NCI-H526 (cell line): ENCODE data around the gene IL34.
"Not testable (repeated sequence)": the region's sequence is repeated elsewhere in the genome, so short reads cannot be mapped to it uniquely, and the experiment has no call there.

Experiments
- DNase-seq, 2 experiments: peaks; one replicate each; lab custom pipeline; 2025; lab: John Stamatoyannopoulos, UW

IL34 gene

GRCh38 chr16:70658921-70659320, 12.6 kb downstream of the IL34 start:
- DNase-seq, result no peak

DNA sequence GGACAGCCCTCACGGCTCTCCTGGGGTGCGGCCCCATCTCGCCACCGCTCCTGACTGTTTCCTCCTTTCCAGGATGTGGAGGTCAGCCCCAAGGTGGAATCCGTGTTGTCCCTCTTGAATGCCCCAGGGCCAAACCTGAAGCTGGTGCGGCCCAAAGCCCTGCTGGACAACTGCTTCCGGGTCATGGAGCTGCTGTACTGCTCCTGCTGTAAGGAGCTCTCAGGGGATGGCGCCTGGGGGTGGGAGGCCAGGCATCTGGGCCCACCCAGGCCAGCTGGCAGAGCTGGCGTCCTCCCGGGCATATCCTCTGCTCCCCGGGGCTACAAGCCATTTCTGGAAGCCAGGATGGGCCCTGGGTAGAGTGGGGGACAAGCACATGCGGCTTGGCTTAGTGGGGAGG, 13.2 kb downstream of the IL34 start:
- DNase-seq, result no peak

- DNase-seq, result no peak
These were observed 13.8 kb downstream of the IL34 start for GRCh38 chr16:70659953-70660671.

GRCh38 chr16:70660672-70661350, 14.5 kb downstream of the IL34 start:
- DNase-seq, result no peak

DNA sequence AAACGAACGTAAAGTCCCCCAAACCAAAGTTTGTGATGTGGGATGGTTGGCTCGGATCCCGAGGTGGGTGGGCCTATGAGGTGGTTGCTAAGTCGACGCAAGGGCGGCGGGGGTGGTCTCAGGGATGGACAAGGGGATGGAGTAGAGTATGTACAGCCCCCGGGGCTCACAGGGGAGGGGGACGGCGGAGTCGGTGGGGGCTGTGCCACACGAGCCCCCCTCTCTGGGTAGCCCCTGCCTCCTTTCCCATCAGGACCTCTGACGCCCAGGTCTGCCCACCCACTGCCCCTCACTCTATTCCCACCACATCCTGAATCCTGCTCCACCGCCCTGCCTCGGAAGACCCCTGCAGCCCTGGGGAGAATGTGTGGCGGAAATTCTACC, 15.2 kb downstream of the IL34 start:
- no peak for DNase-seq

GRCh38 chr16:70661918-70662641, 15.7 kb downstream of the IL34 start:
- DNase-seq, result no peak

DNA sequence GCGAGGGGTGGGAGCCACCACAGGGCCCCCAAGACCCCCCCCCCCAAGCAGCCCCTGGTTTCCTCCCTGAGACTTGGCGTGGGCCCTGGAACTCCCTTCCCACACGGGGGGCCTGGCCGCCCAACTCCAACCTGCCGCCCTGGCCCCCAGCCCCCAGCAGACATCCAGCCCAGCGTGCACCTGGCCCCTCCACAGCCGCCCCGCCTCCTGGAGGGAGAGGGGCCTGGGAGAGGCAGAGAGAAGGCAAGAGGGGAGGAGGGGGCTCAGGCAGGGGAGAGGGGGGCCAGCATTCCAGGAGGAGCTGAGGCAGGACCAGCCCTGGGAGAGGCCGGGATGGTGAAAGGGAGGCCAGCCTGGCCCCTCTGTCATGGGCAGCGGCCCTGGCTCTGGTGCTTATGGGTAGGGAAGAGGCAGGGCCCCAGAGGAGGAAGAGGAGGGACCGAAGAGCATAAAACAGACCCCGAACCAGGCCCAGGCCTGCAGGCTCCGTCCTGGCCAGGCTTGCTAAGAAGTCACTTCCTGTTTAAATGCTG, 16.7 kb downstream of the IL34 start:
- no peak for DNase-seq

DNA sequence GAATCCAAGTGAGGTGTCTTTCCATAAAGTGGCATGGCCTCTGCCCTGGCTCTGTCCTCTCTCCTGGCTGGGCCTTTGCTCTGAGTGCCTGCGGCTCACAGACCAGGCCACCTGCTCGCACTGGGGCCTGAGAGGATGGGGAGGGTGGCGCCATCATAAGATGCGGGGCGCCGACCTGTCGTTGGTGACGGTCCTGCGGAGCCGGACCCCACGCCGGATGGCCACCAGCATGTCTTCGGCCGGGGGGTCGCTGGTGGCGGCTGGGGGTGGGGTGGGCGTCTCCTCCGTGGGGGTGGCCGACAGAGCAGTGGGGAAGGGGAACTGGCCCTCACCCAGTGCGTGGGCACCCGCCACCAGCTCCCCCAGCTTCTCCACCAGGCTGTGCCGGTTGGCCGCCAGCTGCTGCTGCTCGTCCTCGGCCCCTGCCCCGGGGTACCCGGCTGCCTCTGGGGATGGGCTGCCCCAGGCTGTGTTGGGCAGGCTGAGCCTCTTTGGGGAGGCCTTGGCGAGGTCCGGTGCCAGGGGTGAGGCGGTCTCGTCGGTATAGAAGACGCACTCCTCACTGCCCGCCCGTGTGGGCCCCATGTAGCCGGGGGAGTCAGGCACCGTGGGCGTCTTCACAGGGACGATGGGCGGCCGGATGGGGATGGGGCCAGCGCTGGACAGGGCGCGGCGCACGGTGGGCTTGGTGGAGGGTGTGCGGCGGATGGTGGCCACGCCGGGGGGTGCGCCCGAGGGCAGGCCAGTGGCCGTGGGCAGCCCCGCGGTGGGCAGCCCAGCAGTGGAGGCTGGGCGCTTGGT, 17.4 kb downstream of the IL34 start:
- no peak for DNase-seq

DNA sequence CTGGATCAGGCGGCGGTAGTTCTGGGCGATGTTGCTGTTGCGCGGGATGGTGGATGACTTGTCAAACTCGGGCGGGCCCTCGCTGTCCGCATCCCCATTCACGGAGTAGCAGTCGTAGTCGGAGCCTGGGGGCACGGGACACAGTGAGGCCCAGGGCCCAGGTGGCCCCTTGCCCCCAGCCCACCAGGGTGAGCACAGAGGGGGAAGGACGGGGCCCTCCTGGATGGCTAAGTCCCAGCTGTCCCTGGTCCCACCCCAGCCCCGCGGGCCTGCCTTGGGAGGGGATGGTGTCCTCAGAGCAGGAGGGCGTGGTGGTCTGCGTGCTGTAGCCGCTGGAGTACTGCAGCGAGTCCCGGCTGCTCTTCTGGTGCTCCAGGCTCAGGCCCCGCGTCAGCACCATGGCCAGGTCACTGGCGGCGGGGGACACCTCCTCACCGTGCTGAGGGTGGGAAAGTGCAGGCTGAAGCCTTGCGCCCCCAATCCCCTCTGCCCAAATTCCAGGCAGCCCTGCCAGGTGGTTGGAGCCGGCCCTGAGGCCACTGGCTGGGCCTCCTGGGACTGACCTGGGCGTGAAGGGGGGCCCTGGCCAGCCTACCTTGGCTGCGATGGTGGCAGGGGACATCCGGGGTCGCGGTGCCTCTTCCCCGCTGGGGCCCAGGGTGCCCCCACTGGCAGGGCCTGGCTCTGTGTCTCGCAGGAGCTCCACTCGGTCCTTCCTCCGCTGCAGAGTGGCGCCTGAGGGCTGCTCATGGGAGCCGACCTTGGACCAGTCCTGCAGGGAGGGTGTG, 18.2 kb downstream of the IL34 start:
- DNase-seq, result no peak

GRCh38 chr16:70665113-70665694, 18.8 kb downstream of the IL34 start:
- no peak for DNase-seq

GRCh38 chr16:70665806-70666735, 19.7 kb downstream of the IL34 start:
- DNase-seq, result no peak

DNA sequence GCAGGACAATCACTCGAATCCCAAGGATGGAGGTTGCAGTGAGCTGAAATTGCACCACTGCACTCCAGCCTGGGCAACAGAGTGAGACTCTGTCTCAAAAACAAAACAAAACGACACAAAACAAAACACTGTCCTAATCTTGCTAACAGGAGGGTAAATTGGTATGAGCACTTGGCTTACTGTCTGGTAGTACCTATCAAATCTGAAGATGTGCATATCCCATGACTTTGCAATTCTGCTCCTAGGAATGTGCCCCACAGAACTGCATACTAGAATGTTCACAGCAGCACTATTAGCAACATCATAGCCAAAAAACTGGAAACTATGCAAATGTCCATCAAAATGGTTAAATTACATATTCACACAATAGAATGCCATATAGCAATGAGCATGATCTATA, 23.8 kb downstream of the IL34 start:
- no peak for DNase-seq

DNA sequence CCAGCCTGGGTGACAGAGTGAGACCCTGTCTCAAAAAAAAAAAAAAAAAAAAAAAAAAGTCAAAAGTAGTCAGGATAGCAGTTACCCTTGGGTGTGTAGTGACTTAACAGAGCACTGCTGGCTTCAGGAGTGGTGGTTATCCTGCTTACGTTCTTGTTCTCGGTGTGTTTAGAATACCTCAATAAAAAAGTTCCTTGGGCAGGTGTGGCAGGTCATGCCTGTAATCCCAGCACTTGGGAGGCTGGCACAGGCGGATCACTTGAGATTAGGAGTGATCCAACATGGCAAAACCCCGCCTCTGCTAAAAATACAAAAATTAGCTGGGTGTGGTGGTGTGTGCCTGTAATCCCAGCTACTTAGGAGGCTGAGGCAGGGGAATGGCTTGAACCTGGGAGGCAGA, 24.6 kb downstream of the IL34 start:
- not testable (repeated sequence) for DNase-seq

DNA sequence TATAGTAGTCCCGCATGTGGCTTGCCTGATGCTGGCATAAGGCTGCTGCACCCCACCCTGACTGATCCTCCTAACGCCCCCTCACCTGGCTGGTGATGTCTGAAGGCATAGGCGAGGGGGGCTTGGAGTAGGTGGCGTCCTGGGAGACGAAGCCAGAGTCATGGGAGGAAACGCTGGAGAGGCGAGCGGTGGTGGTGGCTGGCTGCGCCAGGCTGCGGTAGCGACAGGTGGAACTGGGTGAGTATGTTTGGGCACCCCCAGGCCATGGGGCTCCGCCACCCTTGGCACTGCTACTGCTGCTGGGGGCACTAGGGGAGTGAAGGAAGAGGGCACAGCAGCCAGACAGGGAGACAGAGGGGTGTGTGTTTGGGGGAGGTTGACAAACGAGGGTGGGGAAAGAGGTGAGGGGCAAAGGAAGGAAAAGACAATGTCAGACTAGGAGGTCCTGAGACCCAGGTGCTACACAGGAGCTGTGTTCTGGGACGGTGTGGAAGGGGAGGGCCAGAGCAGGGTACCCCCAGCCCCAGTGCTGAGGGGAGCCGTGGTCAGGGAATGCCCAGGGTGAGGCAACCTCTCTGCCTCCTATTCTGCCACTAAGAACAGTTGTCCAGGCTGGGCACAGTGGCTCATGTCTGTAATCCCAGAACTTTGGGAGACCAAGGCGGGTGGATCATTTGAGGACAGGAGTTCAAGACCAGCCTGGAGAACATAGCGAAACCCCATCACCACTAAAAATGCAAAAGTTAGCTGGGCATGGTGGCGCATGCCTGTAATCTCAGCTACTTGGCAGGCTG, 28.1 kb downstream of the IL34 start:
- no peak for DNase-seq

- DNase-seq, result no peak
These were observed 29.6 kb downstream of the IL34 start for GRCh38 chr16:70675851-70676513.

GRCh38 chr16:70676675-70677498, 30.5 kb downstream of the IL34 start:
- no peak for DNase-seq

GRCh38 chr16:70677499-70678120, 31.3 kb downstream of the IL34 start:
- DNase-seq, result no peak
